WTC11 (cell line): Measurements from ENCODE around the gene SALL4. TPM values are rescaled to one million over a fixed set of nuclear protein-coding genes. Genes with fewer than 3 reads are reported as not detected.

Experiments
- ATAC-seq: fragments of 200-7000 bp; cut with Tn5 transposase; 2 replicates; pipeline ENCODE4 v1.10.0; 2021; ENCODE audit warnings: mild to moderate bottlenecking, moderate library complexity
- CTCF ChIA-PET: fragments of 300-600 bp; sonication (Branson Sonifier 250); formaldehyde crosslinking; loops from one replicate; lab custom pipeline; 2021; ENCODE audit warnings: antibody characterized with exemption; lab: Charles Lee
- POLR2A ChIA-PET: fragments of 350-600 bp; sonication (Branson Sonifier 250); formaldehyde crosslinking; loops from one replicate; lab custom pipeline; 2021; ENCODE audit warnings: antibody characterized with exemption; lab: Charles Lee
- DNase-seq: peaks from one replicate; pipeline ENCODE4 v3.0.0; 2021; ENCODE audit warnings: low spot score
- H3K27ac Mint-ChIP-seq: 2 replicates; pipeline ENCODE4 v1.8.0; 2021; ENCODE audit warnings: mixed read lengths
- H3K27me3 Mint-ChIP-seq: 2 replicates; pipeline ENCODE4 v1.8.0; 2021; ENCODE audit warnings: low read depth, mild to moderate bottlenecking, moderate library complexity, mixed read lengths
- H3K36me3 Mint-ChIP-seq: 2 replicates; pipeline ENCODE4 v1.8.0; 2021; ENCODE audit warnings: mixed read lengths
- H3K4me1 Mint-ChIP-seq: 2 replicates; pipeline ENCODE4 v1.8.0; 2022; ENCODE audit warnings: mixed read lengths
- H3K4me3 Mint-ChIP-seq: 2 replicates; pipeline ENCODE4 v1.8.0; 2021; ENCODE audit warnings: mild to moderate bottlenecking, moderate library complexity, mixed read lengths
- H3K9me3 Mint-ChIP-seq: 2 replicates; pipeline ENCODE4 v1.8.0; 2021; ENCODE audit warnings: mixed read lengths
- CBFB ChIP-seq: sonication (generic); formaldehyde crosslinking; IDR thresholded peaks from 2 replicates; pipeline ENCODE4 v1.8.1; 2022; ENCODE audit warnings: mild to moderate bottlenecking, low read depth, missing genetic modification reagents
- ESRRA ChIP-seq: sonication (generic); formaldehyde crosslinking; IDR thresholded peaks from 2 replicates; pipeline ENCODE4 v1.8.1; 2022; ENCODE audit warnings: mild to moderate bottlenecking, missing genetic modification reagents, borderline replicate concordance
- FOXP1 ChIP-seq: sonication (generic); formaldehyde crosslinking; IDR thresholded peaks from 2 replicates; pipeline ENCODE4 v1.8.0; 2022; ENCODE audit warnings: missing genetic modification reagents, mild to moderate bottlenecking, moderate library complexity, borderline replicate concordance
- GABPB1 ChIP-seq: sonication (generic); formaldehyde crosslinking; IDR thresholded peaks from 2 replicates; pipeline ENCODE4 v1.8.1; 2023; ENCODE audit warnings: mild to moderate bottlenecking, missing genetic modification reagents
- JUN ChIP-seq: sonication (generic); formaldehyde crosslinking; IDR thresholded peaks from 2 replicates; pipeline ENCODE4 v1.8.0; 2023; ENCODE audit warnings: mild to moderate bottlenecking, missing genetic modification reagents
- MYBL2 ChIP-seq: sonication (generic); formaldehyde crosslinking; IDR thresholded peaks from 2 replicates; pipeline ENCODE4 v1.8.1; 2023; ENCODE audit warnings: mild to moderate bottlenecking, moderate library complexity, missing genetic modification reagents
- NFE2L1 ChIP-seq: sonication (generic); formaldehyde crosslinking; IDR thresholded peaks from 2 replicates; pipeline ENCODE4 v1.8.1; 2023; ENCODE audit warnings: missing genetic modification reagents
- NR3C1 ChIP-seq: sonication (generic); formaldehyde crosslinking; conservative IDR thresholded peaks from 2 replicates; pipeline ENCODE4 v1.8.1; 2023; ENCODE audit warnings: low read depth, mild to moderate bottlenecking, missing genetic modification reagents
- PRRX2 ChIP-seq: fragments of 250-450 bp; sonication (Bioruptor Pico); IDR thresholded peaks from 2 replicates; pipeline ENCODE4 v1.8.0; 2021; ENCODE audit warnings: mild to moderate bottlenecking
- SMAD4 ChIP-seq: sonication (generic); formaldehyde crosslinking; IDR thresholded peaks from 2 replicates; pipeline ENCODE4 v1.8.0; 2022; ENCODE audit warnings: mild to moderate bottlenecking, missing genetic modification reagents
- SP1 ChIP-seq: sonication (generic); formaldehyde crosslinking; conservative IDR thresholded peaks from 2 replicates; pipeline ENCODE4 v1.8.1; 2022; ENCODE audit warnings: missing genetic modification reagents
- ZNF138 ChIP-seq: sonication (generic); formaldehyde crosslinking; conservative IDR thresholded peaks from 2 replicates; pipeline ENCODE4 v1.8.1; 2022; ENCODE audit warnings: mild to moderate bottlenecking, moderate library complexity, missing genetic modification reagents
- ZNF396 ChIP-seq: fragments of 250-450 bp; sonication (Bioruptor Pico); IDR thresholded peaks from 2 replicates; pipeline ENCODE4 v1.8.0; 2021; ENCODE audit warnings: mild to moderate bottlenecking, moderate library complexity, borderline replicate concordance
- ZNF423 ChIP-seq: fragments of 250-450 bp; sonication (Bioruptor Pico); IDR thresholded peaks from 2 replicates; pipeline ENCODE4 v2.1.2; 2022; ENCODE audit warnings: mild to moderate bottlenecking, moderate library complexity
- total RNA-seq: library from RNA; stranded (reverse); gene quantifications from 3 replicates; pipeline ENCODE4 v1.2.3, GENCODE V29; 2021
- TF ChIP-seq, protein P1 (sequence below): sonication (generic); formaldehyde crosslinking; IDR thresholded peaks from 2 replicates; pipeline ENCODE4 v1.8.1; 2023; ENCODE audit warnings: mild to moderate bottlenecking, missing genetic modification reagents, moderate library complexity
- TF ChIP-seq, protein P2 (sequence below): fragments of 200-600 bp; IDR thresholded peaks from 2 replicates; pipeline ENCODE4 v1.8.0; 2022; ENCODE audit warnings: antibody characterized with exemption
- TF ChIP-seq, protein P3 (sequence below): sonication (generic); formaldehyde crosslinking; IDR thresholded peaks from 2 replicates; pipeline ENCODE4 v1.8.1; 2022; ENCODE audit warnings: mild to moderate bottlenecking, moderate library complexity, missing genetic modification reagents
- TF ChIP-seq, protein P4 (sequence below): sonication (generic); formaldehyde crosslinking; IDR thresholded peaks from 2 replicates; pipeline ENCODE4 v1.8.0; 2023; ENCODE audit warnings: missing genetic modification reagents
- TF ChIP-seq, protein P5 (sequence below): sonication (generic); formaldehyde crosslinking; IDR thresholded peaks from 2 replicates; pipeline ENCODE4 v1.8.1; 2023; ENCODE audit warnings: mild to moderate bottlenecking, missing genetic modification reagents, borderline replicate concordance

Gene SALL4
- total RNA-seq, 1 experiment from 2014 or later: 156 TPM

DNA sequence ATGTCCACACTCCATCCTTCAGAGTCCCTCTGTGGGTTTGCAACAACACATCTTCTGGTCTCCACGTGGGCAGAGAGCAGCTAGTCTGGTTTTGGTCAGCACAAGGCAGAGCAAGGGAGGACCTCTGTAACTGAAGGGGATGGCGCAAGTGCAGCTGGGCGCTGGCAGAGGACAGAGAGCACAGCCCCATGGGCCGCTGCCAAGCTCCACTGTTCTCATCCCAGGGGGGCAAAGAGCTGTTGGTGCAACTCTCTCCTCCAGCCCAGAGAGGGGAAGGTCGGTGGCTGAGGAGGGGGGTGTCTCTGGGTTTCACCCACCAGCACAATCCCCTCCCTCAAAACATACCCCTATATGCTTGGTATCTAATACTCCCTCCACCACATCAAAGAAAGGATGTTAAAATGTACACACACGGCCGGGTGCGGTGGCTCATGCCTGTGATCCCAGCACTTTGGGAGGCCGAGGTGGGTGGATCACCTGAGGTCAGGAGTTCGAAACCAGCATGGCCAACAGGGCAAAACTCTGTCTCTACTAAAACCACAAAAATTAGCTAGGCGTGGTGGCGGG is 43.3 kb downstream of the SALL4 start:
- no peak overlapping the region for H3K27ac Mint-ChIP-seq
- POLR2A ChIA-PET: no interaction called here

DNA sequence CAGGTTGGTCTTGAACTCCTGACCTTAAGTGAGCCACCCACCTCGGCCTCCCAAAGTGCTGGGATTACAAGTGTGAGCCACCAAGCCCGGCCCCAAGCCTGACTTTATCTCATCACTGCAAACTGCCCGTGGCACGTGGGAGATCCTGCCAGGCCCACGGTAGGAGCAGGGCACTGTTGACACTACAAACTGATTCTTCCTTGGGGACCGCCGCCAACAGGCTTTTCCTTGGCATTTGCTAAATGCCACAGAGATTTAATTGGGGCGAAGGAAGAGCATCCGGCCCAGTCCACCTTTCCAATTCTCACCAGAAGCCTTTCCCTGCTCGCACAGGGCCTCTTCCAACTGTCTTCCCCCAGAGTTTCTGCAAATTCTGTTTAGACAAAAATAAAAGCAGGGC is 45.1 kb downstream of the SALL4 start:
- ATAC-seq (no peak), DNase-seq (no peak)
- Mint-ChIP-seq H3K27ac (no peak overlapping the region), H3K4me1 (peaks cover 11% of the 10 kb centered on the region), H3K36me3 (peaks cover 10% of the 10 kb centered on the region), H3K27me3 (no peaks in the 10 kb centered on the region), H3K4me3 (no peak overlapping the region)
- POLR2A ChIA-PET: no interaction called here
- CTCF ChIA-PET: no interaction called here
- no peak for TF ChIP-seq NR3C1
- TF ChIP-seq, protein P1, sequence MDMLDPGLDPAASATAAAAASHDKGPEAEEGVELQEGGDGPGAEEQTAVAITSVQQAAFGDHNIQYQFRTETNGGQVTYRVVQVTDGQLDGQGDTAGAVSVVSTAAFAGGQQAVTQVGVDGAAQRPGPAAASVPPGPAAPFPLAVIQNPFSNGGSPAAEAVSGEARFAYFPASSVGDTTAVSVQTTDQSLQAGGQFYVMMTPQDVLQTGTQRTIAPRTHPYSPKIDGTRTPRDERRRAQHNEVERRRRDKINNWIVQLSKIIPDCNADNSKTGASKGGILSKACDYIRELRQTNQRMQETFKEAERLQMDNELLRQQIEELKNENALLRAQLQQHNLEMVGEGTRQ (CRISPR knock-in tag): no peak
- no peak for TF ChIP-seq ZNF396 (CRISPR knock-in tag)
- no peak for TF ChIP-seq MYBL2 (CRISPR knock-in tag)
- TF ChIP-seq CBFB (CRISPR knock-in tag): no peak
- no peak for TF ChIP-seq GABPB1
- TF ChIP-seq NFE2L1 (CRISPR knock-in tag): no peak
- TF ChIP-seq, all 79 proteins: peak for 0
- peaks cover 5% of the 10 kb centered on the region; the same call in 1 of the 2 replicates for H3K9me3 Mint-ChIP-seq

More for the DNA sequence above, 43.3 kb downstream of the SALL4 start:
- H3K4me1 Mint-ChIP-seq: peaks cover 11% of the 10 kb centered on the region
- TF ChIP-seq ESRRA (CRISPR knock-in tag) (no peak), SMAD4 (CRISPR knock-in tag) (no peak), FOXP1 (no peak), NFE2L1 (CRISPR knock-in tag) (no peak), PRRX2 (CRISPR knock-in tag) (no peak), JUN (CRISPR knock-in tag) (no peak), ZNF138 (CRISPR knock-in tag) (no peak), SP1 (CRISPR knock-in tag) (no peak), ZNF423 (CRISPR knock-in tag) (no peak)
- TF ChIP-seq, protein P2, sequence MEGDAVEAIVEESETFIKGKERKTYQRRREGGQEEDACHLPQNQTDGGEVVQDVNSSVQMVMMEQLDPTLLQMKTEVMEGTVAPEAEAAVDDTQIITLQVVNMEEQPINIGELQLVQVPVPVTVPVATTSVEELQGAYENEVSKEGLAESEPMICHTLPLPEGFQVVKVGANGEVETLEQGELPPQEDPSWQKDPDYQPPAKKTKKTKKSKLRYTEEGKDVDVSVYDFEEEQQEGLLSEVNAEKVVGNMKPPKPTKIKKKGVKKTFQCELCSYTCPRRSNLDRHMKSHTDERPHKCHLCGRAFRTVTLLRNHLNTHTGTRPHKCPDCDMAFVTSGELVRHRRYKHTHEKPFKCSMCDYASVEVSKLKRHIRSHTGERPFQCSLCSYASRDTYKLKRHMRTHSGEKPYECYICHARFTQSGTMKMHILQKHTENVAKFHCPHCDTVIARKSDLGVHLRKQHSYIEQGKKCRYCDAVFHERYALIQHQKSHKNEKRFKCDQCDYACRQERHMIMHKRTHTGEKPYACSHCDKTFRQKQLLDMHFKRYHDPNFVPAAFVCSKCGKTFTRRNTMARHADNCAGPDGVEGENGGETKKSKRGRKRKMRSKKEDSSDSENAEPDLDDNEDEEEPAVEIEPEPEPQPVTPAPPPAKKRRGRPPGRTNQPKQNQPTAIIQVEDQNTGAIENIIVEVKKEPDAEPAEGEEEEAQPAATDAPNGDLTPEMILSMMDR: no peak
- TF ChIP-seq, protein P3, sequence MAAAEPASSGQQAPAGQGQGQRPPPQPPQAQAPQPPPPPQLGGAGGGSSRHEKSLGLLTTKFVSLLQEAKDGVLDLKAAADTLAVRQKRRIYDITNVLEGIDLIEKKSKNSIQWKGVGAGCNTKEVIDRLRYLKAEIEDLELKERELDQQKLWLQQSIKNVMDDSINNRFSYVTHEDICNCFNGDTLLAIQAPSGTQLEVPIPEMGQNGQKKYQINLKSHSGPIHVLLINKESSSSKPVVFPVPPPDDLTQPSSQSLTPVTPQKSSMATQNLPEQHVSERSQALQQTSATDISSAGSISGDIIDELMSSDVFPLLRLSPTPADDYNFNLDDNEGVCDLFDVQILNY (CRISPR knock-in tag): no peak
- TF ChIP-seq, protein P4, sequence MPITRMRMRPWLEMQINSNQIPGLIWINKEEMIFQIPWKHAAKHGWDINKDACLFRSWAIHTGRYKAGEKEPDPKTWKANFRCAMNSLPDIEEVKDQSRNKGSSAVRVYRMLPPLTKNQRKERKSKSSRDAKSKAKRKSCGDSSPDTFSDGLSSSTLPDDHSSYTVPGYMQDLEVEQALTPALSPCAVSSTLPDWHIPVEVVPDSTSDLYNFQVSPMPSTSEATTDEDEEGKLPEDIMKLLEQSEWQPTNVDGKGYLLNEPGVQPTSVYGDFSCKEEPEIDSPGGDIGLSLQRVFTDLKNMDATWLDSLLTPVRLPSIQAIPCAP (CRISPR knock-in tag): no peak
- TF ChIP-seq, protein P5, sequence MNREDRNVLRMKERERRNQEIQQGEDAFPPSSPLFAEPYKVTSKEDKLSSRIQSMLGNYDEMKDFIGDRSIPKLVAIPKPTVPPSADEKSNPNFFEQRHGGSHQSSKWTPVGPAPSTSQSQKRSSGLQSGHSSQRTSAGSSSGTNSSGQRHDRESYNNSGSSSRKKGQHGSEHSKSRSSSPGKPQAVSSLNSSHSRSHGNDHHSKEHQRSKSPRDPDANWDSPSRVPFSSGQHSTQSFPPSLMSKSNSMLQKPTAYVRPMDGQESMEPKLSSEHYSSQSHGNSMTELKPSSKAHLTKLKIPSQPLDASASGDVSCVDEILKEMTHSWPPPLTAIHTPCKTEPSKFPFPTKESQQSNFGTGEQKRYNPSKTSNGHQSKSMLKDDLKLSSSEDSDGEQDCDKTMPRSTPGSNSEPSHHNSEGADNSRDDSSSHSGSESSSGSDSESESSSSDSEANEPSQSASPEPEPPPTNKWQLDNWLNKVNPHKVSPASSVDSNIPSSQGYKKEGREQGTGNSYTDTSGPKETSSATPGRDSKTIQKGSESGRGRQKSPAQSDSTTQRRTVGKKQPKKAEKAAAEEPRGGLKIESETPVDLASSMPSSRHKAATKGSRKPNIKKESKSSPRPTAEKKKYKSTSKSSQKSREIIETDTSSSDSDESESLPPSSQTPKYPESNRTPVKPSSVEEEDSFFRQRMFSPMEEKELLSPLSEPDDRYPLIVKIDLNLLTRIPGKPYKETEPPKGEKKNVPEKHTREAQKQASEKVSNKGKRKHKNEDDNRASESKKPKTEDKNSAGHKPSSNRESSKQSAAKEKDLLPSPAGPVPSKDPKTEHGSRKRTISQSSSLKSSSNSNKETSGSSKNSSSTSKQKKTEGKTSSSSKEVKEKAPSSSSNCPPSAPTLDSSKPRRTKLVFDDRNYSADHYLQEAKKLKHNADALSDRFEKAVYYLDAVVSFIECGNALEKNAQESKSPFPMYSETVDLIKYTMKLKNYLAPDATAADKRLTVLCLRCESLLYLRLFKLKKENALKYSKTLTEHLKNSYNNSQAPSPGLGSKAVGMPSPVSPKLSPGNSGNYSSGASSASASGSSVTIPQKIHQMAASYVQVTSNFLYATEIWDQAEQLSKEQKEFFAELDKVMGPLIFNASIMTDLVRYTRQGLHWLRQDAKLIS: no peak
- TF ChIP-seq, all 79 proteins: peak for 0
- peaks cover 11% of the 10 kb centered on the region for H3K36me3 Mint-ChIP-seq
- H3K4me3 Mint-ChIP-seq: no peak overlapping the region
- no peaks in the 10 kb centered on the region for H3K27me3 Mint-ChIP-seq
- DNase-seq (no peak), ATAC-seq (no peak)
- CTCF ChIA-PET: interaction anchor here (0.5 to 1.0 kb wide), 2 partner anchors 47 to 70 kb away, joined by 3 to 4 read pairs; no protein-coding TSS in a partner anchor
- peaks cover 5% of the 10 kb centered on the region; the same call in 1 of the 2 replicates for H3K9me3 Mint-ChIP-seq
